Measurements from ENCODE around the gene ALDH1L1.

ALDH1L1 gene

GRCh38 chr3:126151562-126152302, 28.7 kb downstream of the ALDH1L1 start:
- no peak for TF ChIP-seq CTCF (IDR thresholded peaks at IDR 0.05; ENCODE audit: borderline replicate concordance, insufficient read depth, low read depth, low read length)
- H3K4me3 ChIP-seq (ENCODE audit: low read depth, low read length): no peak overlapping the region

DNA sequence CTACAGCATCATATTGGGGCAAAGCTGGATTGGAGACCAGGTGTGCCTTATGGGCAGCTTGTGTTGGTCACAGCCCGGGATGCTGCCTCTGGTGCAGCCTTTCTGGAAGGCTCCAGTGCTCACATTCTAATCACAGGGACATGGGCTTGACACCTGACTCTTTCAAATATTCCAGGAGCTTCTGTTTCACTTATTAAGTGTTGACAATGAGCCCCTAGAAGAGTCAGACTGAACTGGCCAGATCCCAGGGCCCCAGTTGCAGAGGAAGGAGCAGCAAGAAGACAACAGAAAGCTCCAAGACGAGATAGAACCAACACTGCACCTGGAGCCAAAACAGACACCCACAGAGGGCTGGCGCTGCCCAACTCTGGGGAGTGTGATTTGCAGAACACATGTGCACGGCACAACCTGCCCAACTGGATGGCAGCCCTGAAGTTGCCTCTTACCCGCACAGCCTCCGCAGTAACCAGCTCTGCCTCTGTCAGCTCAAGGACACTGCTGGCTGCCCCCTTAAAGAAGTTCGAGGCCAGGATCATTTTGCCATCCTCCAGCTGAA, 30.3 kb downstream of the ALDH1L1 start:
- H3K4me3 ChIP-seq (ENCODE audit: low read depth, low read length): no peak overlapping the region
- TF ChIP-seq CTCF (IDR thresholded peaks at IDR 0.05; ENCODE audit: borderline replicate concordance, insufficient read depth, low read depth, low read length): no peak

GRCh38 chr3:126149256-126149902, 31.0 kb downstream of the ALDH1L1 start:
- TF ChIP-seq CTCF (IDR thresholded peaks at IDR 0.05; ENCODE audit: borderline replicate concordance, insufficient read depth, low read depth, low read length): no peak
- no peak overlapping the region for H3K4me3 ChIP-seq (ENCODE audit: low read depth, low read length)

- H3K4me3 ChIP-seq (ENCODE audit: low read depth, low read length): no peak overlapping the region
- TF ChIP-seq CTCF (IDR thresholded peaks at IDR 0.05; ENCODE audit: borderline replicate concordance, insufficient read depth, low read depth, low read length): no peak
Observed at GRCh38 chr3:126147932-126148683, 32.3 kb downstream of the ALDH1L1 start.

DNA sequence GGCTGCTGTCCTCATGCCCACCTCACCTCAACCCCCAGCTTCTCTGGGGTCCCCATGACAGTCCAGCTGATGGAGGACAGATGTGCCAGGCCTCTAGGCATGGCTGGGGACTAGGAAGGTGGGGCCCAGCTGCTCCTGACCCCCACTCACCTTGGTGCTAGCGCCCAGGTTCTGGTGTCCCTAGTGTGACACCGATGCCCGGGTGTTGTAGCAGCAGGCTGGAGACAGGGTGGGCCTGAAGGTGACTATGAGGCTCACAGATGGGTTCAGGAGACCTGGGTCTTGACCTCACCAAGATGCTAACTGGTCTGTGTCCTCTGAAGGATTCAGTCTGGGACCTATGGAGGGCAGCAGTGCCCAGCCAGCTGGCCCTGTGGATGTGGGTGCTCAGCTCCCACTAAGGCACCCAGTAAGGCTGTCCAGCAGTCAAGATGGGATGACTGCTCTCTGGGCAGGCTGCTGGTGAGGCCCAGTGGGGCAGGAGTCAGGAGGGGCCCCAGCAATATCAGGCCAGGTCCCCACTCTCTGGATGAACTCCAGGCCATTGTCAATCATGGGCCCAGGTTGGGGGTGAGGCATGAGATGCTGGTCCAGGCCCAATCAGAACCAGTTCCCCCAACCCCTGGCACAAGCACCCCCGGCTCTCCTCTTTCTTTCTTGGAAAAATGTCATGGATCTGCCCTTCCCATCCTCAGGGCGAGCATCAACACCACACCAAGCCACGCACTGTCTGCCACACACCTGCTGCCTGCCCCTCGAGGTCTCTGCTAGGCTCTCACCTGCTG, 33.0 kb downstream of the ALDH1L1 start:
- no peak for TF ChIP-seq CTCF (IDR thresholded peaks at IDR 0.05; ENCODE audit: borderline replicate concordance, insufficient read depth, low read depth, low read length)
- no peak overlapping the region for H3K4me3 ChIP-seq (ENCODE audit: low read depth, low read length)

- no peak for TF ChIP-seq CTCF (IDR thresholded peaks at IDR 0.05; ENCODE audit: borderline replicate concordance, insufficient read depth, low read depth, low read length)
- no peak overlapping the region for H3K4me3 ChIP-seq (ENCODE audit: low read depth, low read length)
Observed at GRCh38 chr3:126146525-126147146, 33.8 kb downstream of the ALDH1L1 start.
